ENCODE results near the gene B3GALT6. TPM values are rescaled to one million over a fixed set of nuclear protein-coding genes. Genes with fewer than 3 reads are reported as not detected.

Gene B3GALT6
- total RNA-seq, 1 experiment from 2014 or later: 46.4 TPM

- Histone ChIP-seq H3K36me3 (ENCODE audit: control insufficient read depth, insufficient read depth, low read length) (no peaks in the 10 kb centered on the region; the same call in 1 of the 2 replicates), H3K9me3 (ENCODE audit: control insufficient read depth, insufficient read depth, low read depth, low read length) (no peaks in the 10 kb centered on the region), H3K27ac (ENCODE audit: low read length) (peak within 1 kb of the TSS; percentile 88), H3K27me3 (ENCODE audit: control insufficient read depth, insufficient read depth, low read length) (no peaks in the 10 kb centered on the region), H3K4me3 (ENCODE audit: low read depth in 2 of 2, low read length in 2 of 2) (peak within 1 kb of the TSS; percentile 87 to 97), H3K4me1 (ENCODE audit: control insufficient read depth, insufficient read depth, low read length) (peaks cover 21% of the 10 kb centered on the region)
- TF ChIP-seq, protein P1, sequence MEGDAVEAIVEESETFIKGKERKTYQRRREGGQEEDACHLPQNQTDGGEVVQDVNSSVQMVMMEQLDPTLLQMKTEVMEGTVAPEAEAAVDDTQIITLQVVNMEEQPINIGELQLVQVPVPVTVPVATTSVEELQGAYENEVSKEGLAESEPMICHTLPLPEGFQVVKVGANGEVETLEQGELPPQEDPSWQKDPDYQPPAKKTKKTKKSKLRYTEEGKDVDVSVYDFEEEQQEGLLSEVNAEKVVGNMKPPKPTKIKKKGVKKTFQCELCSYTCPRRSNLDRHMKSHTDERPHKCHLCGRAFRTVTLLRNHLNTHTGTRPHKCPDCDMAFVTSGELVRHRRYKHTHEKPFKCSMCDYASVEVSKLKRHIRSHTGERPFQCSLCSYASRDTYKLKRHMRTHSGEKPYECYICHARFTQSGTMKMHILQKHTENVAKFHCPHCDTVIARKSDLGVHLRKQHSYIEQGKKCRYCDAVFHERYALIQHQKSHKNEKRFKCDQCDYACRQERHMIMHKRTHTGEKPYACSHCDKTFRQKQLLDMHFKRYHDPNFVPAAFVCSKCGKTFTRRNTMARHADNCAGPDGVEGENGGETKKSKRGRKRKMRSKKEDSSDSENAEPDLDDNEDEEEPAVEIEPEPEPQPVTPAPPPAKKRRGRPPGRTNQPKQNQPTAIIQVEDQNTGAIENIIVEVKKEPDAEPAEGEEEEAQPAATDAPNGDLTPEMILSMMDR (IDR thresholded peaks at IDR 0.05): no peak
- TF ChIP-seq POLR2AphosphoS5 (IDR thresholded peaks at IDR 0.05; ENCODE audit: low read depth, low read length) (peak; percentile 78), SIN3A (IDR thresholded peaks at IDR 0.05; ENCODE audit: borderline replicate concordance, insufficient read depth, low read depth, low read length) (peak; percentile 86; the same call in 1 of the 2 replicates), TCF7L2 (IDR thresholded peaks at IDR 0.05; ENCODE audit: low read depth, low read length) (no peak)
- TF ChIP-seq, protein P2, sequence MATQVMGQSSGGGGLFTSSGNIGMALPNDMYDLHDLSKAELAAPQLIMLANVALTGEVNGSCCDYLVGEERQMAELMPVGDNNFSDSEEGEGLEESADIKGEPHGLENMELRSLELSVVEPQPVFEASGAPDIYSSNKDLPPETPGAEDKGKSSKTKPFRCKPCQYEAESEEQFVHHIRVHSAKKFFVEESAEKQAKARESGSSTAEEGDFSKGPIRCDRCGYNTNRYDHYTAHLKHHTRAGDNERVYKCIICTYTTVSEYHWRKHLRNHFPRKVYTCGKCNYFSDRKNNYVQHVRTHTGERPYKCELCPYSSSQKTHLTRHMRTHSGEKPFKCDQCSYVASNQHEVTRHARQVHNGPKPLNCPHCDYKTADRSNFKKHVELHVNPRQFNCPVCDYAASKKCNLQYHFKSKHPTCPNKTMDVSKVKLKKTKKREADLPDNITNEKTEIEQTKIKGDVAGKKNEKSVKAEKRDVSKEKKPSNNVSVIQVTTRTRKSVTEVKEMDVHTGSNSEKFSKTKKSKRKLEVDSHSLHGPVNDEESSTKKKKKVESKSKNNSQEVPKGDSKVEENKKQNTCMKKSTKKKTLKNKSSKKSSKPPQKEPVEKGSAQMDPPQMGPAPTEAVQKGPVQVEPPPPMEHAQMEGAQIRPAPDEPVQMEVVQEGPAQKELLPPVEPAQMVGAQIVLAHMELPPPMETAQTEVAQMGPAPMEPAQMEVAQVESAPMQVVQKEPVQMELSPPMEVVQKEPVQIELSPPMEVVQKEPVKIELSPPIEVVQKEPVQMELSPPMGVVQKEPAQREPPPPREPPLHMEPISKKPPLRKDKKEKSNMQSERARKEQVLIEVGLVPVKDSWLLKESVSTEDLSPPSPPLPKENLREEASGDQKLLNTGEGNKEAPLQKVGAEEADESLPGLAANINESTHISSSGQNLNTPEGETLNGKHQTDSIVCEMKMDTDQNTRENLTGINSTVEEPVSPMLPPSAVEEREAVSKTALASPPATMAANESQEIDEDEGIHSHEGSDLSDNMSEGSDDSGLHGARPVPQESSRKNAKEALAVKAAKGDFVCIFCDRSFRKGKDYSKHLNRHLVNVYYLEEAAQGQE (IDR thresholded peaks at IDR 0.05; ENCODE audit: insufficient read depth in 1 of 2, low read depth in 2 of 2, low read length in 1 of 2): peak in 1 of 2 experiments; percentile 40; a peak in 1 of 4 replicates
- BruUV-seq (replicated peaks): no TSS peak
- in situ Hi-C loops (cut with HindIII; ENCODE audit: low pct_unique_long_range_greater_than_20kb, low sequenced_read_pairs) (no loop called here), intact Hi-C loops (cut with micrococcal nuclease; ENCODE audit: unreplicated experiment) (no loop called here)
- CTCF ChIA-PET: interaction anchor here (0.5 to 0.6 kb wide), 2 partner anchors 10 to 883 kb away, joined by 3 read pairs; no protein-coding TSS in a partner anchor
- POLR2A ChIA-PET: interaction anchor here (0.6 kb wide), 1 partner anchor 10 kb away, joined by 8 read pairs; no protein-coding TSS in a partner anchor
- DNase-seq (ENCODE audit: low read depth, low spot score) (no peak), ATAC-seq (peak; percentile 97)
Observed at GRCh38 chr1:1273512-1274298, 41.7 kb downstream of the B3GALT6 start, which contains the start of gene UBE2J2. UBE2J2 (minus strand) TSS chr1:1273854; CDS start chr1:1267992, 5,862 bp downstream.

DNA sequence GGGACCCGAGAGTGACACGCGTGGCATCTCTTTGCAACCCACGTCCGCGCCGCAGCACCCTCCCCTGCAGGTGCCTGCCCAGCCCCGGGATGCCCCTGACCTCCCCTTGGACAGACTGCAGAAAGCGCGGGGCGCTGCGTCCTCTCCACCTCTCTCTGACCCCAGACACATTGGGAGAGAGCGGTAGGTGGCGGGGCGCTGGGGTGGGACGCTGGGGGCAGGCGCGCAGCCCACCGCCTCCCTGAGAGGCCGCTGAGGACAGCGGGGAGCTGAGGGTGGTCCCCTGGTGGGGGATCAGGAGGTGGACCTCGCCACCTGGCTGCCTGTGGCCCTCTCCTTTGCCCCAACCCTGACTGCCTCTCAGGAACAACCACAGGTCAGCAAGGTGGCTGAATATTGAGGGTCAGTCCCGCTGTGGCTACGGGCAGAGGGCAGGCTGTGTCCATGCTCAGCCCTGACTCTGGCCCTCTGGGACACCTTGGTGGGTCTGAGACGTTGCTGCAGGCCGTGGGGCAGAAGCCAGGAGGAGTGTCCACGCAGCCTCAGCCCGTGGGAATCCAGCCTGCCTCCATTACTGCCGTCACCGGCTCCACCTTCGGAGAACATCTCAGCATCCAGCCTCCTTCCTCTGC, 42.4 kb downstream of the B3GALT6 start:
- peaks cover 21% of the 10 kb centered on the region for H3K4me1 ChIP-seq (ENCODE audit: control insufficient read depth, insufficient read depth, low read length)
- intact Hi-C loops (cut with micrococcal nuclease; ENCODE audit: unreplicated experiment) (no loop called here), in situ Hi-C loops (cut with HindIII; ENCODE audit: low pct_unique_long_range_greater_than_20kb, low sequenced_read_pairs) (no loop called here)
- TF ChIP-seq, protein P1 (IDR thresholded peaks at IDR 0.05): no peak
- peak overlapping the region; percentile 68 to 97 for H3K4me3 ChIP-seq (ENCODE audit: low read depth in 2 of 2, low read length in 2 of 2)
- H3K9me3 ChIP-seq (ENCODE audit: control insufficient read depth, insufficient read depth, low read depth, low read length): no peaks in the 10 kb centered on the region
- ATAC-seq (peak; percentile 6; the same call in 1 of the 2 replicates), DNase-seq (ENCODE audit: low read depth, low spot score) (no peak)
- H3K36me3 ChIP-seq (ENCODE audit: control insufficient read depth, insufficient read depth, low read length): no peaks in the 10 kb centered on the region; the same call in 1 of the 2 replicates
- no peaks in the 10 kb centered on the region for H3K27me3 ChIP-seq (ENCODE audit: control insufficient read depth, insufficient read depth, low read length)
- CTCF ChIA-PET: no interaction called here
- BruUV-seq (replicated peaks): TSS peak; percentile 60
- H3K27ac ChIP-seq (ENCODE audit: low read length): peak overlapping the region; percentile 88
- POLR2A ChIA-PET: no interaction called here

Data from Panc1 (cell line).